GM23248 (cell line): Measurements from ENCODE around the gene NEURL4. TPM values are rescaled to one million over a fixed set of nuclear protein-coding genes. Genes with fewer than 3 reads are reported as not detected.

Experiments used
- DNase-seq: peaks from one replicate; pipeline ENCODE4 v3.0.0-alpha.2; 2015
- H2AFZ ChIP-seq: fragments of 200-600 bp; sonication (generic); 2 replicates; pipeline ENCODE4 v1.6.1; 2016; ENCODE audit warnings: antibody characterized with exemption
- H3F3A ChIP-seq: fragments of 200-600 bp; sonication (generic); 2 replicates; pipeline ENCODE4 v1.6.1; 2016; ENCODE audit warnings: mild to moderate bottlenecking, antibody characterized with exemption, mixed run types; ENCODE audit not compliant: insufficient read depth
- H3K27ac ChIP-seq: fragments of 200-600 bp; sonication (generic); 2 replicates; pipeline ENCODE4 v1.5.1; 2016; ENCODE audit warnings: mild to moderate bottlenecking
- H3K27me3 ChIP-seq: fragments of 200-600 bp; sonication (generic); replicated peaks from 2 replicates; pipeline ENCODE4 v1.6.1; 2016; ENCODE audit warnings: mild to moderate bottlenecking; ENCODE audit not compliant: insufficient read depth
- H3K36me3 ChIP-seq: fragments of 200-600 bp; sonication (generic); 2 replicates; pipeline ENCODE4 v1.6.1; 2016; ENCODE audit warnings: low read depth, mild to moderate bottlenecking
- H3K4me1 ChIP-seq: fragments of 200-600 bp; sonication (generic); 2 replicates; pipeline ENCODE4 v1.6.1; 2016; ENCODE audit warnings: mild to moderate bottlenecking; ENCODE audit not compliant: insufficient read depth
- H3K4me2 ChIP-seq: fragments of 200-600 bp; sonication (generic); one replicate; pipeline ENCODE4 v1.6.1; 2016; ENCODE audit warnings: mild to moderate bottlenecking; ENCODE audit not compliant: unreplicated experiment
- H3K4me3 ChIP-seq: fragments of 200-600 bp; sonication (generic); 2 replicates; pipeline ENCODE4 v1.5.1; 2016; ENCODE audit warnings: mild to moderate bottlenecking
- H3K79me2 ChIP-seq: fragments of 200-600 bp; sonication (generic); 2 replicates; pipeline ENCODE4 v1.6.1; 2016; ENCODE audit warnings: mild to moderate bottlenecking; ENCODE audit not compliant: insufficient read depth
- H3K9ac ChIP-seq: fragments of 200-600 bp; sonication (generic); 2 replicates; pipeline ENCODE4 v1.6.1; 2016; ENCODE audit warnings: mild to moderate bottlenecking
- H3K9me2 ChIP-seq: fragments of 200-600 bp; sonication (generic); 2 replicates; pipeline ENCODE4 v1.6.1; 2016; ENCODE audit warnings: mixed run types, mild to moderate bottlenecking, moderate library complexity; ENCODE audit not compliant: insufficient read depth
- H3K9me3 ChIP-seq: fragments of 200-600 bp; sonication (generic); one replicate; pipeline ENCODE4 v1.6.1; 2017; ENCODE audit warnings: low read depth
- H4K20me1 ChIP-seq: fragments of 200-600 bp; sonication (generic); 2 replicates; pipeline ENCODE4 v1.6.0; 2016; ENCODE audit not compliant: insufficient read depth
- EZH2 ChIP-seq: fragments of 200-600 bp; sonication (generic); IDR thresholded peaks from 2 replicates; pipeline ENCODE4 v1.6.1; 2018; ENCODE audit warnings: antibody characterized with exemption, mild to moderate bottlenecking; ENCODE audit not compliant: insufficient read depth, poor library complexity, severe bottlenecking
- EZH2phosphoT487 ChIP-seq: fragments of 200-600 bp; sonication (generic); IDR thresholded peaks from 2 replicates; pipeline ENCODE4 v1.6.1; 2018; ENCODE audit warnings: antibody characterized with exemption, moderate library complexity, mild to moderate bottlenecking, low read depth; ENCODE audit not compliant: insufficient read depth
- WGBS, 2 experiments: methylation state at CpG; one replicate each; pipeline ENCODE4 v1.1.6; 2015 to 2017; ENCODE audit warnings: low lambda C conversion rate in 2 of 2, low coverage in 1 of 2; ENCODE audit errors: missing lambda C conversion rate in 2 of 2; 5-methylcytosine and 5-hydroxymethylcytosine counted together
- in situ Hi-C: fragments of 300-500 bp; cut with MboI; formaldehyde crosslinking; loops from 2 replicates; pipeline ENCODE4 v1.15.0; 2020
- polyA plus RNA-seq: library from polyadenylated mRNA; unstranded; fragments of >200 nt; fragmentation: Nextera tagmentation; extraction: Ambion mirVana; gene quantifications from 2 replicates; pipeline ENCODE4 v1.2.1, GENCODE V29; 2016
- total RNA-seq: library from RNA; depleted of rRNA; stranded (reverse); fragments of >200 nt; shearing (Covaris generic); gene quantifications from 2 replicates; pipeline ENCODE4 v1.2.3, GENCODE V29; 2014

NEURL4 gene
- total and polyA plus RNA-seq, 2 experiments from 2014 or later: 2.0 to 12.8 TPM

DNA sequence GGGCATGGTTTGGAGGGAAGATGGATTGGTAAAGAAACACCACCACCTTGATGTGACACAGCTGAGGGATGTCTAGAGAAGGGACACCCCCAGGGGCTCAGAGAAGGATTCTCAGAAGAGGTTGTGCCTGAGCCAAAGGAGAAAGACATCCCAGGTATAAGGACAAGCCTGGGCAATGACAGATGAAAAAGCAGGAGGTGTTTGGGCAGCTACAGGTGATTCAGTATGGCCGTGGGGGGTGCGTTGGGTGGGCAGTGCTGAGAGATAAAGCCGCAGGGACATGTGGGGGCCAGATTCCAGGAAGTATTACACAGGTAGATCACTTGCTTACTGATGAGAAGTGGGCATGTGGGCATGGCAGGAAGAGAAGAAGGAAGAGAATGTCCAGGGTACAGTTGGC is 32.8 kb upstream of the NEURL4 start:
- H3K4me3 ChIP-seq: no peak overlapping the region

GRCh38 chr17:7357381-7357780 is 28.2 kb upstream of the NEURL4 start:
- DNase-seq: no peak
- H3K4me3 ChIP-seq: no peak overlapping the region
- H3F3A ChIP-seq: peaks cover 17% of the 10 kb centered on the region
- H3K4me2 ChIP-seq: no peak overlapping the region
- H3K9me3 ChIP-seq: no peaks in the 10 kb centered on the region
- peaks cover 27% of the 10 kb centered on the region for H3K79me2 ChIP-seq
- TF ChIP-seq EZH2 (no peak), EZH2phosphoT487 (no peak)
- H3K4me1 ChIP-seq: peaks cover 19% of the 10 kb centered on the region
- in situ Hi-C loops: no loop called here
- WGBS, 2 experiments: 30 to 43% methylated on average over 2 of the region's 2 CpGs
- H3K27ac ChIP-seq: no peak overlapping the region
- peak overlapping the region; percentile 27; the same call in 1 of the 2 replicates for H2AFZ ChIP-seq
- H3K27me3 ChIP-seq: no peaks in the 10 kb centered on the region
- no peaks in the 10 kb centered on the region for H4K20me1 ChIP-seq
- no peak overlapping the region for H3K9ac ChIP-seq
- no peaks in the 10 kb centered on the region for H3K9me2 ChIP-seq
- no peaks in the 10 kb centered on the region for H3K36me3 ChIP-seq

More for the DNA sequence above, 32.8 kb upstream of the NEURL4 start:
- peaks cover 5% of the 10 kb centered on the region; the same call in 1 of the 2 replicates for H3F3A ChIP-seq
- H3K36me3 ChIP-seq: no peaks in the 10 kb centered on the region
- no peak for DNase-seq
- H3K4me2 ChIP-seq: no peak overlapping the region
- no peaks in the 10 kb centered on the region for H3K9me2 ChIP-seq
- H4K20me1 ChIP-seq: no peaks in the 10 kb centered on the region
- H3K79me2 ChIP-seq: no peaks in the 10 kb centered on the region
- WGBS, 2 experiments: 2 to 6% methylated on average over 3 of the region's 3 CpGs
- H3K27ac ChIP-seq: no peak overlapping the region
- H3K9me3 ChIP-seq: no peaks in the 10 kb centered on the region
- TF ChIP-seq EZH2phosphoT487: no peak
- no peak for TF ChIP-seq EZH2
- 0 out of 2 replicates have a peak, but pooled peaks cover 5% of the 10 kb centered on the region for H3K4me1 ChIP-seq
- no peak overlapping the region for H2AFZ ChIP-seq
- H3K9ac ChIP-seq: no peak overlapping the region
- in situ Hi-C loops: no loop called here
- no peaks in the 10 kb centered on the region for H3K27me3 ChIP-seq

DNA sequence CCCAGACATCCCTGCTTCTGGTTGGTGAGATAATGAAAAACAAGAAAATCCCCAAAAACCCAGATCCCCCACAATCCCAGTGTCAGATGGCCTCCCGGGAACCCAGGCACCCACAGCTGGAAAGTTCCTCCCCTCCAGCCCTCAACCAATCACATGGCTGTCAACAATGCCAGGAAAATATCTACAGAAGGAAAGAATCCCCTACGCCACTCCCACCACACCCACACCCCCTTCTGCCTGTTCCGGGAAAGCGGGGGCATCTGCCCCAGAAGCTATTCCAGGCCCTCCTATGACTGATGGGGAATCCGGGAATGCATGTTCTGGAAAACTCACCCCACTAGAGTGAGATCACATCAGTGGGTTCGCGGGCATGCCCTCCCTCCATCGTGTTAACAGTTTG is 27.6 kb upstream of the NEURL4 start:
- Histone ChIP-seq H3K79me2 (peaks cover 30% of the 10 kb centered on the region), H3K4me1 (peaks cover 19% of the 10 kb centered on the region), H3K9ac (no peak overlapping the region), H3K4me3 (no peak overlapping the region), H3K9me2 (no peaks in the 10 kb centered on the region), H3F3A (peaks cover 17% of the 10 kb centered on the region), H2AFZ (peak overlapping the region; percentile 27; the same call in 1 of the 2 replicates), H3K27ac (no peak overlapping the region), H3K27me3 (no peaks in the 10 kb centered on the region), H3K36me3 (no peaks in the 10 kb centered on the region), H4K20me1 (no peaks in the 10 kb centered on the region), H3K4me2 (no peak overlapping the region), H3K9me3 (no peaks in the 10 kb centered on the region)
- WGBS, 2 experiments: 20 to 21% methylated on average over 8 of the region's 8 CpGs
- no peak for TF ChIP-seq EZH2
- no peak for TF ChIP-seq EZH2phosphoT487
- peak; percentile 18 for DNase-seq
- in situ Hi-C loops: no loop called here

DNA sequence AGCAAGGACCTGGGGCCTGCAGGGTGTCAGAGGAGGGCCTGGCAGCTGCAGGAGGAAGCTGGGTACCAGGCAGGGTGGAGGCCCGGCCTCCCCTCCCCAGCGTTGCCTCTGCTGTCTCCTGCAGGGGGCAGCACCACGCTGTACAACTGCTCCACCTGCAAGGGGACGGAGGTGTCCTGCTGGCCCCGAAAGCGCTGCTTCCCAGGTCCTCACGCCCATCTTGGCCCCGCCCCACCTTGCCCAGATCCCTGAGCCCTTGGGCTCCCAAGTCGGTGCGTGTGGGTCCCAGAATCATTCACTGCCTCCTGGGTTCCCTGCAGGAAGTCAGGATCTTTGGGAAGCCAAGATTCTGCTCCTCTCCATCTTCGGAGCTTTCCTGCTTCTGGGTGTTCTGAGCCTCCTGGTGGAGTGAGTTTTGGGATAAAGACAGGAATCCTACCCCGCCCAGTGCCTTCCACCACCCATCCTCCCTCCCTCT is 27.0 kb upstream of the NEURL4 start:
- Histone ChIP-seq H3K4me1 (peaks cover 19% of the 10 kb centered on the region), H3K9me2 (no peaks in the 10 kb centered on the region), H3K36me3 (no peaks in the 10 kb centered on the region), H3K27ac (no peak overlapping the region), H3K4me3 (no peak overlapping the region), H3F3A (peaks cover 17% of the 10 kb centered on the region), H3K79me2 (peaks cover 32% of the 10 kb centered on the region), H3K9me3 (no peaks in the 10 kb centered on the region), H3K4me2 (no peak overlapping the region), H4K20me1 (no peaks in the 10 kb centered on the region), H3K9ac (no peak overlapping the region), H3K27me3 (no peaks in the 10 kb centered on the region), H2AFZ (no peak overlapping the region)
- DNase-seq: peak; percentile 79
- WGBS, 2 experiments: 8 to 10% methylated on average over 12 of the region's 12 CpGs
- in situ Hi-C loops: no loop called here
- no peak for TF ChIP-seq EZH2phosphoT487

GRCh38 chr17:7355573-7355972 is 26.4 kb upstream of the NEURL4 start:
- no peaks in the 10 kb centered on the region for H3K27me3 ChIP-seq
- H3K4me3 ChIP-seq: no peak overlapping the region
- H3F3A ChIP-seq: peaks cover 17% of the 10 kb centered on the region
- no peak overlapping the region for H3K9ac ChIP-seq
- H3K9me2 ChIP-seq: no peaks in the 10 kb centered on the region
- H3K79me2 ChIP-seq: peaks cover 38% of the 10 kb centered on the region
- 35 to 49% methylated on average over 4 to 8 of the region's 8 CpGs for WGBS, 2 experiments
- H2AFZ ChIP-seq: no peak overlapping the region
- no peak overlapping the region for H3K27ac ChIP-seq
- no peaks in the 10 kb centered on the region for H4K20me1 ChIP-seq
- peaks cover 19% of the 10 kb centered on the region for H3K4me1 ChIP-seq
- DNase-seq: no peak
- no peaks in the 10 kb centered on the region for H3K36me3 ChIP-seq
- TF ChIP-seq EZH2phosphoT487: no peak
- no peak for TF ChIP-seq EZH2
- no peaks in the 10 kb centered on the region for H3K9me3 ChIP-seq
- H3K4me2 ChIP-seq: no peak overlapping the region
- in situ Hi-C loops: no loop called here
